Mesenchymal stem cell (in vitro differentiated cells and primary cell): ENCODE measurements around the gene AP4M1.

Experiments
- DNase-seq: peaks from one replicate; pipeline ENCODE4 v3.0.0-alpha.2; 2013
- H2AFZ ChIP-seq: one replicate; pipeline ENCODE4 v1.6.1; 2013; ENCODE audit warnings: low read depth, mild to moderate bottlenecking, control low read depth, inconsistent platforms, low read length, moderate library complexity
- H2AK5ac ChIP-seq: 2 replicates; pipeline ENCODE4 v1.6.1; 2013; ENCODE audit warnings: low read length, moderate library complexity, mild to moderate bottlenecking, inconsistent platforms; ENCODE audit not compliant: severe bottlenecking
- H2BK120ac ChIP-seq: one replicate; pipeline ENCODE4 v1.6.1; 2013; ENCODE audit warnings: low read depth, mild to moderate bottlenecking, inconsistent platforms, low read length, moderate library complexity
- H2BK12ac ChIP-seq, 2 experiments: one replicate each; pipeline ENCODE4 v1.6.1; 2013; ENCODE audit warnings: inconsistent platforms in 2 of 2, low read length in 2 of 2, mild to moderate bottlenecking in 2 of 2, moderate library complexity in 2 of 2, control low read depth in 1 of 2
- H2BK15ac ChIP-seq: one replicate; pipeline ENCODE4 v1.6.1; 2013; ENCODE audit warnings: mild to moderate bottlenecking, low read depth, inconsistent platforms; ENCODE audit not compliant: poor library complexity, severe bottlenecking
- H2BK5ac ChIP-seq: 2 replicates; pipeline ENCODE4 v1.6.1; 2013; ENCODE audit warnings: low read depth, mild to moderate bottlenecking, low read length, control low read depth, inconsistent platforms; ENCODE audit not compliant: poor library complexity, severe bottlenecking
- H3K14ac ChIP-seq, 2 experiments: one replicate each; pipeline ENCODE4 v1.6.1; 2013; ENCODE audit warnings: inconsistent platforms in 2 of 2, low read length in 2 of 2, control low read depth in 1 of 2, mild to moderate bottlenecking in 1 of 2, moderate library complexity in 1 of 2
- H3K18ac ChIP-seq, 2 experiments: one replicate each; pipeline ENCODE4 v1.6.1; 2013; ENCODE audit warnings: inconsistent platforms in 2 of 2, low read length in 2 of 2, control low read depth in 1 of 2, low read depth in 1 of 2, mild to moderate bottlenecking in 1 of 2
- H3K23ac ChIP-seq, 2 experiments: one replicate each; pipeline ENCODE4 v1.6.1; 2013; ENCODE audit warnings: inconsistent platforms in 2 of 2, low read length in 2 of 2, mild to moderate bottlenecking in 2 of 2, moderate library complexity in 2 of 2, control low read depth in 1 of 2
- H3K27ac ChIP-seq: 2 replicates; pipeline ENCODE4 v1.5.1; 2013; ENCODE audit warnings: mild to moderate bottlenecking, moderate library complexity, low read length, control low read depth, inconsistent platforms; ENCODE audit not compliant: poor library complexity, severe bottlenecking
- H3K27me3 ChIP-seq, 2 experiments: 2 replicates each; pipeline versions ENCODE4 v1.6.1 to v1.7.0; 2013; ENCODE audit warnings: low read length in 2 of 2, mild to moderate bottlenecking in 2 of 2, moderate library complexity in 2 of 2, control low read depth in 1 of 2, inconsistent platforms in 1 of 2; ENCODE audit not compliant: control insufficient read depth in 1 of 2, insufficient read depth in 1 of 2
- H3K36me3 ChIP-seq, 2 experiments: 2 replicates each; pipeline versions ENCODE4 v1.6.1 to v1.7.0; 2013; ENCODE audit warnings: low read length in 2 of 2, control low read depth in 1 of 2, inconsistent platforms in 1 of 2, low read depth in 1 of 2, mild to moderate bottlenecking in 1 of 2; ENCODE audit not compliant: insufficient read depth in 2 of 2, control insufficient read depth in 1 of 2
- H3K4ac ChIP-seq, 2 experiments: one replicate each; pipeline ENCODE4 v1.6.1; 2013; ENCODE audit warnings: inconsistent platforms in 2 of 2, low read length in 2 of 2, mild to moderate bottlenecking in 2 of 2, moderate library complexity in 2 of 2, control low read depth in 1 of 2, low read depth in 1 of 2
- H3K4me1 ChIP-seq: 2 replicates; pipeline ENCODE4 v1.6.1; 2013; ENCODE audit warnings: low read depth, low read length, control low read depth; ENCODE audit not compliant: control insufficient read depth, insufficient read depth
- H3K4me2 ChIP-seq: 2 replicates; pipeline ENCODE4 v1.6.1; 2013; ENCODE audit warnings: low read length, mild to moderate bottlenecking, inconsistent platforms; ENCODE audit not compliant: poor library complexity, severe bottlenecking
- H3K4me3 ChIP-seq, 2 experiments: 2 replicates each; pipeline versions ENCODE4 v1.5.1 to v1.7.0; 2013; ENCODE audit warnings: low read length in 2 of 2, mild to moderate bottlenecking in 2 of 2, control low read depth in 1 of 2, low read depth in 1 of 2; ENCODE audit not compliant: insufficient read depth in 1 of 2
- H3K79me1 ChIP-seq: replicated peaks from 2 replicates; pipeline ENCODE4 v1.6.1; 2013; ENCODE audit warnings: mild to moderate bottlenecking, control low read depth, low read length, inconsistent platforms; ENCODE audit not compliant: poor library complexity, severe bottlenecking
- H3K9ac ChIP-seq: 2 replicates; pipeline ENCODE4 v1.7.0; 2013; ENCODE audit warnings: mild to moderate bottlenecking, low read length, moderate library complexity
- H3K9me3 ChIP-seq: 2 replicates; pipeline ENCODE4 v1.7.0; 2013; ENCODE audit warnings: mild to moderate bottlenecking, low read length; ENCODE audit not compliant: control insufficient read depth
- H4K8ac ChIP-seq: one replicate; pipeline ENCODE4 v1.6.1; 2013; ENCODE audit warnings: inconsistent platforms, mild to moderate bottlenecking, low read length, moderate library complexity
- H4K91ac ChIP-seq: one replicate; pipeline ENCODE4 v1.6.1; 2013; ENCODE audit warnings: mild to moderate bottlenecking, low read length, inconsistent platforms
- WGBS: methylation state at CpG from one replicate; pipeline ENCODE4 v1.1.7; 2013; ENCODE audit warnings: mixed read lengths; 5-methylcytosine and 5-hydroxymethylcytosine counted together

AP4M1 gene

DNA sequence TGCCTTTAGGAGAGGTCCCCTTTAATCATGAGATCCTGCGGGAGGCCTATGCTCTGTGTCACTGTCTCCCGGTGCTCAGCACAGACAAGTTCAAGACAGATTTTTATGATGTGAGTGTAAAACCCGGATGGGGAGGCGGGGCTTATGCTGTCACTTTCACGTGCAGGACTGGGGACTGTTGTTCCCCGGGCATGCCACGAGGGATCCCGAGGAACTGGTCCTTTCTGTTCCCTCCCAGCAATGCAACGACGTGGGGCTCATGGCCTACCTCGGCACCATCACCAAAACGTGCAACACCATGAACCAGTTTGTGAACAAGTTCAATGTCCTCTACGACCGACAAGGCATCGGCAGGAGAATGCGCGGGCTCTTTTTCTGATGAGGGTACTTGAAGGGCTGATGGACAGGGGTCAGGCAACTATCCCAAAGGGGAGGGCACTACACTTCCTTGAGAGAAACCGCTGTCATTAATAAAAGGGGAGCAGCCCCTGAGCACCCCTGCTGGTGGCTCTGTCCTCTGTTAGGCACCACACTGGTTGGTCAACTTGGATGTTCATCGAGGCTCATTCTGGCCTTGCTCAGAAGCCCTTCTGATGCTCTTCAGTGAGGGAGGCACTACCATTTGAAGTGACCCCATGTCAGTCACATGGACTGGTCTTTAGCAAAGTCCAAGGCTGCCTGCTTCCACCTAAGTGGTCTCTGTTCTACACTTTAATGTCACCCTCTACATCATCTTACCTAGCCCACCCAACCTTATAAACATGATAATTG, 9.8 kb upstream of the AP4M1 start:
- no peak overlapping the region for H4K91ac ChIP-seq
- H2BK12ac ChIP-seq, result no peak overlapping the region

DNA sequence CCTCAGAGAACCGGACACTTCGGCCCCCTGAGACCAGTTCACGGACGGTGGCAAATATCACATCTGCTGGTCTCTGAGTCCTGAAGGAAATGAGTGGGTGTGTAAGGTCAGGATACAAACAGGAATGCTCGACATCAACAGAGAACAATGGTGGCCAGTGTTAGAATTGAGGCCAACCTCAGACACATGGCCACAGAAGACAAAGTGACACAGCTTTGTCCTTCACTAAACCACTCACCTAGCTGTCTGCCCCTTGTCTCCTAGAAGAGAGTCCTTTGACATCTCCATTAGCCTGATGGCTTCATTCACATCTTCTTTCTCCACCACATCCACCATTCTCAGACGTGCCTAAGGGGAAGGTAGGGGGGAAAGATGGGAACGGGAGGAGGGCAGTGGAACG, 8.4 kb upstream of the AP4M1 start:
- H3K27ac ChIP-seq, result no peak overlapping the region
- H3K4me2 ChIP-seq, result no peak overlapping the region
- no peak overlapping the region for H2BK5ac ChIP-seq
- no peaks in the 10 kb centered on the region for H3K27me3 ChIP-seq
- no peak overlapping the region for H3K14ac ChIP-seq
- no peak overlapping the region for H3K18ac ChIP-seq
- H2AK5ac ChIP-seq, result no peak overlapping the region
- no peak overlapping the region for H3K4ac ChIP-seq
- DNase-seq, result no peak
- H4K8ac ChIP-seq, result no peak overlapping the region
- H3K79me1 ChIP-seq, result peaks cover 33% of the 10 kb centered on the region
- H3K9ac ChIP-seq, result no peak overlapping the region
- no peak overlapping the region for H3K4me3 ChIP-seq
- H3K23ac ChIP-seq, result no peak overlapping the region
- peaks cover 68 to 76% of the 10 kb centered on the region in 2 experiments for H3K36me3 ChIP-seq
- WGBS, result 74% methylated on average over 8 of the region's 8 CpGs
- no peaks in the 10 kb centered on the region for H3K9me3 ChIP-seq
- no peak overlapping the region for H2BK15ac ChIP-seq
- H3K4me1 ChIP-seq, result peaks cover 8% of the 10 kb centered on the region
- H2BK120ac ChIP-seq, result no peak overlapping the region
- H4K91ac ChIP-seq, result no peak overlapping the region
- no peak overlapping the region for H2AFZ ChIP-seq
- no peak overlapping the region for H2BK12ac ChIP-seq

More for the DNA sequence above, 9.8 kb upstream of the AP4M1 start:
- Histone ChIP-seq H2AK5ac (no peak overlapping the region), H3K23ac (peak overlapping the region in 1 of 2 experiments; percentile 68), H3K79me1 (peaks cover 25% of the 10 kb centered on the region), H3K9ac (no peak overlapping the region), H3K14ac (no peak overlapping the region), H4K8ac (no peak overlapping the region), H3K4me2 (no peak overlapping the region), H3K4me3 (no peak overlapping the region), H3K4me1 (peaks cover 8% of the 10 kb centered on the region), H3K27me3 (no peaks in the 10 kb centered on the region), H3K36me3 (peaks cover 54 to 64% of the 10 kb centered on the region in 2 experiments), H2BK5ac (no peak overlapping the region), H2AFZ (no peak overlapping the region), H2BK120ac (no peak overlapping the region), H2BK15ac (peak overlapping the region; percentile 68), H3K9me3 (no peaks in the 10 kb centered on the region), H3K4ac (peak overlapping the region in 1 of 2 experiments; percentile 32), H3K18ac (no peak overlapping the region), H3K27ac (no peak overlapping the region)
- peak; percentile 54 for DNase-seq
- WGBS, result 64% methylated on average over 19 of the region's 19 CpGs

GRCh38 chr7:100093498-100093897, 7.9 kb upstream of the AP4M1 start:
- WGBS, result 73% methylated on average over 13 of the region's 13 CpGs
- peaks cover 4% of the 10 kb centered on the region for H3K4me1 ChIP-seq
- no peaks in the 10 kb centered on the region for H3K27me3 ChIP-seq
- no peak overlapping the region for H3K18ac ChIP-seq
- no peak for DNase-seq
- no peak overlapping the region for H2BK15ac ChIP-seq
- no peaks in the 10 kb centered on the region for H3K9me3 ChIP-seq
- H2BK5ac ChIP-seq, result no peak overlapping the region
- H2BK120ac ChIP-seq, result no peak overlapping the region
- peaks cover 37% of the 10 kb centered on the region for H3K79me1 ChIP-seq
- no peak overlapping the region for H3K27ac ChIP-seq
- peak overlapping the region in 1 of 2 experiments; percentile 18 for H3K23ac ChIP-seq
- H3K14ac ChIP-seq, result no peak overlapping the region
- peak overlapping the region; percentile 2 for H3K9ac ChIP-seq
- H4K91ac ChIP-seq, result no peak overlapping the region
- no peak overlapping the region for H2AFZ ChIP-seq
- H3K4ac ChIP-seq, result no peak overlapping the region
- no peak overlapping the region for H4K8ac ChIP-seq
- H3K4me3 ChIP-seq, result no peak overlapping the region
- H3K4me2 ChIP-seq, result no peak overlapping the region
- no peak overlapping the region for H2BK12ac ChIP-seq
- H2AK5ac ChIP-seq, result no peak overlapping the region
- peaks cover 72 to 81% of the 10 kb centered on the region in 2 experiments for H3K36me3 ChIP-seq

DNA sequence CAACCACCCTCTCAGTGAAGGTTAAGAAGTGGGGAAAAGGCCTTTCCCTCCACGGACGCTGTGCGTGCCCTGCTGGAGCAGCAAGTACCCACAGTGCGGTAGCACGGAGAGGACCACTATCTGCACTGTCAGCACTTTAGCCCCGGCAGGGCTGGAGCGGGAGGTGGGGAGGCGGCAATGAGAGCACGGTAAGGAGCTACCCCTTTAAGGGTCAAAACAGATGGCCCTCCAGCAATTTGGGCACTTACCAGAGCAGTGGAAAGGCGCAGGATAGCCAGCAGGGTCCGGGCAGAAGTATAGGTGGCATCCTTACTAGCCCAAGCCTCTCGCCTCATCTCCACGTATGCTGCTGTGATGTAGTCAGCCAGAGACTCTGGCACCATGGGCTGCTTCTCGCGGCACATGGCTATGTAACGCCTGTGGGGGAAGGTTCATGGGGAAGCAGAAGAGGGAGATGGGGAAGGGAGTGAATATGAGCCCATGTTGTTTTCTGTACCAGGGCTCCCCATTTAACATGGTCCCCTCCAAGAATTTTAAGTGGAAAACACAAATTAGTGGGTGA, 7.4 kb upstream of the AP4M1 start:
- no peak overlapping the region for H2BK5ac ChIP-seq

More for the DNA sequence above, 7.4 kb upstream of the AP4M1 start:
- no peak overlapping the region for H3K23ac ChIP-seq
- H2BK15ac ChIP-seq, result no peak overlapping the region
- H2AK5ac ChIP-seq, result no peak overlapping the region
- H3K27ac ChIP-seq, result no peak overlapping the region
- H3K18ac ChIP-seq, result no peak overlapping the region
- no peaks in the 10 kb centered on the region for H3K9me3 ChIP-seq
- H3K4me2 ChIP-seq, result no peak overlapping the region
- H4K8ac ChIP-seq, result no peak overlapping the region
- H2BK120ac ChIP-seq, result no peak overlapping the region
- no peak overlapping the region for H2BK12ac ChIP-seq
- DNase-seq, result no peak
- peaks cover 41% of the 10 kb centered on the region for H3K79me1 ChIP-seq
- H3K4me1 ChIP-seq, result peaks cover 6% of the 10 kb centered on the region
- no peak overlapping the region for H3K4ac ChIP-seq
- H3K27me3 ChIP-seq, result no peaks in the 10 kb centered on the region
- H4K91ac ChIP-seq, result no peak overlapping the region
- peak overlapping the region; percentile 2 for H3K9ac ChIP-seq
- H3K4me3 ChIP-seq, result no peak overlapping the region
- no peak overlapping the region for H3K14ac ChIP-seq
- no peak overlapping the region for H2AFZ ChIP-seq
- 88% methylated on average over 16 of the region's 16 CpGs for WGBS
- H3K36me3 ChIP-seq, result peaks cover 77 to 86% of the 10 kb centered on the region in 2 experiments
